HG02610 (cell line): ENCODE results near the gene ZNF585A.
"Not testable (repeated sequence)": the region's sequence is repeated elsewhere in the genome, so short reads cannot be mapped to it uniquely, and the experiment has no call there.

ENCODE experiments used
- ATAC-seq: cut with Tn5 transposase; IDR thresholded peaks from one replicate; pipeline ENCODE4 v1.9.1; 2021; ENCODE audit warnings: mild to moderate bottlenecking, moderate library complexity; ENCODE audit not compliant: unreplicated experiment

Gene ZNF585A

DNA sequence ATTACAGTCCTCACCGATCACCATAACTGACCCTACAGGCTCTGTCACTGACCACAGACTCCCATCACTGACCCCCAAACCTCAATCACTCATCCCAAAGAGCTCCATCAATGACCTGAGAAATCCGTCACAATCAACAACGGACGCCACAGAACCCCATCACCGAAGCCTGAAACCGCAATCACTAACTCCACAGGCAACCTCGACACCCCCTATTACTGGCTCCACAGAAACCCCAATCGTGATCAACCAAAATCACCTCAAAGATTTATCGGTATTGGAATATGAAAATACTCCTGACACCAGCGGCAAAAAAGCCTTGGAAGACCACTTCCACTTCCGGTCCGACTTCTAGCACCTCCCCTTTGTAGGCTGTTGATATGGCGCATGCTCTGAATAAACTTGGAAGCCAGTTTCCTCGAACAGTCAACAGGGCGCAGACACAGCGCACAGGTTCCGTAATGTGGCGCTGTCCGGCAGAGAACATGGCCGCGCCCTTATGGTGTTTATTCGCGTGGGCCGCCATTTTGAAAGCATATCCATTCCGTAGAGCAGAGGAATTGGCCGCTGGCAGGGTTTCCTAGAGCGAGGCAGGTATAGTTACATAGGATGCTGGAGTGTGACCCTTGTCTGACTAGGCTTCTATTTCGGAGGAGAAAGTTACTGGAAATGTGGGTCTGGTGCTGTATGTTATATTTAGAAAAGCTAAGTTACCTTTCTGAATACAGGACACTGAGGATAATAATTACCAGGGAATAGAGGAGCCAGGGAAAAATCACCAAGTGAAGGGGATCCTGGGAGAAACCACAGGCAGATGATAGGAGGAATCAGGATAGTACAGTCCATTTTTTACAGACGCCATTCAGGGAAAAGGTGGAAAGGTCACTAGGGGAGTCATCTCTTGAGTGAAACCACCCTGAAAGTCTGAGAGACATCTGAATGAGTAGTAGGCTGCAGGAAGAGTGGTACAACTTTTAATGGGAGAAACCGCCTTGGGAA, at the start of gene ZNF585A:
ZNF585A (minus strand) TSS at position 328 of the 999 bp plus-strand sequence. CDS start 2,785 bp downstream, outside the sequence.
- ATAC-seq = peak; percentile 96

GRCh38 chr19:37221136-37221535, 48.6 kb upstream of the ZNF585A start:
- no peak for ATAC-seq

- ATAC-seq = no peak
Observed at GRCh38 chr19:37220383-37220782, 47.9 kb upstream of the ZNF585A start.

DNA sequence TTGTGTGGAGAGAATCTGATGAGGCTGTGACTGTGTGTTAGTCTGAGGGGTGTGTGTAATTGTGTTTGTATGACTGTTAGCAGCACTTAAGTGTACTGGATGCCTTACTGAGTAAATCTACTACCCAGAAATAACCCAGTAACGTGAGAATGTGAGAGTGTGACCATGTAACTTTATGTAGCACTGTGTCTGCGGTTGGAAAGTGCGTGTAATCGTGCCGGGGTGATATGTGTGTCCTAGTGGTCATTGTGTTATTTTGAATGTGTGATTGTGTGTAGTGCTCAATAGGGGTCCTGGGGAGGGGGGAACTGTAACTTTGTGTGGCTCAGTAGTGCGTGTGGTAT, 46.1 kb upstream of the ZNF585A start:
- no peak for ATAC-seq

GRCh38 chr19:37217775-37218591, 45.5 kb upstream of the ZNF585A start, which contains the start of gene ZNF383:
ZNF383 (plus strand) TSS chr19:37218214; CDS start chr19:37230454, 12,240 bp downstream.
- peak; percentile 85 for ATAC-seq

- ATAC-seq = no peak
Observed at GRCh38 chr19:37217480-37217774, 44.9 kb upstream of the ZNF585A start.

DNA sequence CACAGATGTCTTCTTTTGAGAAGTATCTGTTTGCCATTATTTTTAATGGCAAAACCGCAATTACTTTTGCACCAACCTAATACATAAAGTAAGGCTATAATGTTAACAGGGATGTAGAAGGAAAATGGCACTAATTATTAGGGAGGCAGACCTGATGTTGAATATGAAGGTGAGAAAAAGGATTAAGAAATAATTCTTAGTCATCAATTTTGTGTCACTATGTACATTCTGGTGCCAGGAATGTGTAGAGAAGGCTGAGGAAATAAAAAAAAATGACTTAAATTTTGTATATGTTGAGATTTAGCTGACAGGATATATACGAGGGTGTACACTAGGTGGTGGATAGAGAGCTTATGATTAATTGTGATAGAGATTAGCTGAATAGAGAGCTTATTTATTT, 25.3 kb upstream of the ZNF585A start:
- ATAC-seq = no peak

- not testable (repeated sequence) for ATAC-seq
Observed at GRCh38 chr19:37197115-37197514, 24.6 kb upstream of the ZNF585A start.

DNA sequence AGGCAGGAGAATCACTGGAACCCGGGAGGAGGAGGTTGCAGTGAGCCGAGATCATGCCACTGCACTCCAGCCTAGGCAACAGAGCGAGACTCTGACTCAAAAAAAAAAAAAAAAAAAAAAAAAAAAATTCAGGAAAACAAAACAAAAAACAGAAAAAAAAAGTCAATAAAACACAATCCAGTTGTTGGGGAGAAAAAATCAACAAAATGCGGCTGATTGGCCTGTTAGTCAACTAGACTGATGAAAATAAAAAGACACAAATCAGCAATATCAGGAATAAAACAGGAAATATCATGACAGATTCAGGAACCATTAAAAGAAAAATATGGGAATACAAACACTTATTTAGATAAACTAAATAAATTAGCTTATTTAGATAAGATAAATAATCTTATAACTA, 22.8 kb upstream of the ZNF585A start:
- ATAC-seq = not testable (repeated sequence)

- not testable (repeated sequence) for ATAC-seq
Observed at GRCh38 chr19:37186071-37186470, 13.6 kb upstream of the ZNF585A start.

GRCh38 chr19:37165635-37166034, 6.9 kb downstream of the ZNF585A start:
- no peak for ATAC-seq

GRCh38 chr19:37160153-37160552, 12.3 kb downstream of the ZNF585A start:
- no peak for ATAC-seq

GRCh38 chr19:37148214-37148613, 24.3 kb downstream of the ZNF585A start:
- ATAC-seq = no peak

DNA sequence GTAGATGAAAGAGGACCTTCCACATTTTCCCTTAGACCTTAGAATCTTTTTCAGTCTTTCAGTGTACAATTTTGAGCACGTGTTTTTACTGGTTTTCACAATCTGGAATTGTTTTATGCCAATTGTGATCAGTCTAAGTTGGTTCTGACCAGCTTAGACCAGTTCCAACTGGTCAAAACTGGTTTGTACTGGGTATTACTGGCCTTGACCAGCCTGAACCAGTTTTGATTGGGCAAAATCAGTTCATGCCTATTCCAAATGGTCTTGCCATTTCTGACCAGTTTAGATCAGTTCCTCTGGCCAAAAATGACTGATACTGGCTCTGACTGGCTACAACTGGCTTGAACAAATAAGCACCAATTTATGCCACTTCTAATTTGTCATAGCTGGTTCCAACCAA, 36.4 kb downstream of the ZNF585A start:
- ATAC-seq = no peak

GRCh38 chr19:37128821-37129177, 43.7 kb downstream of the ZNF585A start:
- ATAC-seq = no peak

DNA sequence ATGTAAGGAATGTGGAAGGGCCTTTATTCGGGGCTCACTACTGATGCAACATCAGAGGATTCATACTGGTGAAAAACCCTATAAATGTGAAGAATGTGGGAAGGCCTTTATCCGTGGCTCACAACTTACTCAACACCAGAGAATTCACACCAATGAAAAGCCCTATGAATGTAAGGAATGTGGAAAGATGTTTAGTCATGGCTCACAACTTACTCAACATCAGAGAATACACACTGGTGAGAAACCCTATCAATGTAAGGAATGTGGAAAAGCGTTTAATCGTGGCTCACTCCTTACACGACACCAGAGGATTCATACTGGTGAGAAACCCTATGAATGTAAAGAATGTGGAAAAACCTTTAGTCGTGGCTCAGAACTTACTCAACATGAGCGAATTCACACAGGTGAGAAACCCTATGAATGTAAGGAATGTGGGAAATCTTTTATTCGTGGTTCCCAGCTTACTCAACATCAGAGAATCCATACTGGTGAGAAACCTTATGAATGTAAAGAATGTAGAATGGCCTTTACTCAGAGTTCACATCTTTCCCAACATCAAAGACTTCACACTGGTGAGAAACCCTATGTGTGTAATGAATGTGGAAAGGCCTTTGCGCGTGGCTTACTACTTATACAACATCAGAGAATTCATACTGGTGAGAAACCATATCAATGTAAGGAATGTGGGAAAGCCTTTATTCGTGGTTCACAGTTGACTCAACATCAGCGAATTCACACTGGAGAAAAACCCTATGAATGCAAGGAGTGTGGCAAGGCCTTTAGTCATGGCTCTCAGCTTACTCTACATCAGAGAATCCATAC, 44.3 kb downstream of the ZNF585A start:
- no peak for ATAC-seq

DNA sequence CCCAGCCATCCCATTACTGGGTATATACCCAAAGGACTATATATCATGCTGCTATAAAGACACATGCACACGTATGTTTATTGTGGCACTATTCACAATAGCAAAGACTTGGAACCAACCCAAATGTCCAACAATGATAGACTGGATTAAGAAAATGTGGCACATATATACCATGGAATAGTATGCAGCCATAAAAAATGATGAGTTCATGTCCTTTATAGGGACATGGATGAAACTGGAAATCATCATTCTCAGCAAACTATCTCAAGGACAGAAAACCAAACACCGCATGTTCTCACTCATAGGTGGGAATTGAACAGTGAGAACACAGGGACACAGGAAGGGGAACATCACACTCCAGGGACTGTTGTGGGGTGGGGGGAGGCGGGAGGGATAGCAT, 50.4 kb downstream of the ZNF585A start:
- ATAC-seq = not testable (repeated sequence)

GRCh38 chr19:37114001-37114400, 58.5 kb downstream of the ZNF585A start:
- no peak for ATAC-seq

- ATAC-seq = not testable (repeated sequence)
Observed at GRCh38 chr19:37111753-37112152, 60.7 kb downstream of the ZNF585A start.

GRCh38 chr19:37104135-37104534, 68.4 kb downstream of the ZNF585A start:
- not testable (repeated sequence) for ATAC-seq

- no peak for ATAC-seq
Observed at GRCh38 chr19:37098570-37098969, 73.9 kb downstream of the ZNF585A start.
